ENCODE results near the gene DNAJB11. TPM values are rescaled to one million over a fixed set of nuclear protein-coding genes. Genes with fewer than 3 reads are reported as not detected.

DNAJB11 gene
- total and polyA plus RNA-seq, 2 of the 4 experiments (the other 2 are of a cell fraction), result 27.4 to 48.6 TPM

GRCh38 chr3:186620213-186621092 lies 49.9 kb downstream of the DNAJB11 start:
- Histone ChIP-seq H3K4me1 (ENCODE audit: control insufficient read depth, insufficient read depth, low read length) (no peaks in the 10 kb centered on the region), H2AK5ac (ENCODE audit: low read depth, low read length) (no peak overlapping the region), H3K4ac (ENCODE audit: low read depth, low read length) (no peak overlapping the region), H2AFZ (replicated peaks; ENCODE audit: low read length, poor library complexity) (no peak overlapping the region), H4K8ac (ENCODE audit: low read depth in 2 of 2, low read length in 2 of 2) (no peak overlapping the region), H3K23ac (ENCODE audit: low read depth, low read length) (no peak overlapping the region), H2BK20ac (ENCODE audit: low read depth, low read length) (no peak overlapping the region), H3K36me3 (ENCODE audit: control insufficient read depth, insufficient read depth, low read length) (no peaks in the 10 kb centered on the region), H3K14ac (replicated peaks; ENCODE audit: low read depth, low read length) (no peak overlapping the region), H4K5ac (ENCODE audit: low read depth, low read length) (no peak overlapping the region), H4K91ac (ENCODE audit: insufficient read depth, low read depth, low read length) (no peak overlapping the region), H3K4me3 (ENCODE audit: insufficient read depth, low read depth, low read length) (no peak overlapping the region), H3K56ac (ENCODE audit: extremely low read depth, insufficient read depth, low read length) (no peak overlapping the region), H2BK5ac (ENCODE audit: low read depth, low read length, poor library complexity, severe bottlenecking) (no peak overlapping the region), H3K27me3 (ENCODE audit: control insufficient read depth, insufficient read depth, low read length) (peaks cover 7% of the 10 kb centered on the region), H3K9ac (ENCODE audit: low read depth, low read length) (no peak overlapping the region), H2BK120ac (ENCODE audit: low read depth, low read length) (no peak overlapping the region), H2AK9ac (replicated peaks; ENCODE audit: low read depth, low read length, poor library complexity) (no peak overlapping the region), H4K20me1 (ENCODE audit: insufficient read depth, low read length) (no peaks in the 10 kb centered on the region), H2BK15ac (ENCODE audit: low read depth, low read length) (no peak overlapping the region), H3K9me1 (ENCODE audit: insufficient read depth, low read length) (no peaks in the 10 kb centered on the region), H3K27ac (ENCODE audit: insufficient read depth, low read length) (no peak overlapping the region), H3K79me1 (ENCODE audit: low read depth in 1 of 2, low read length in 2 of 2) (no peaks in the 10 kb centered on the region), H3K18ac (ENCODE audit: low read depth, low read length) (no peak overlapping the region), H3K4me2 (ENCODE audit: low read depth, low read length) (no peak overlapping the region), H3K9me3 (ENCODE audit: control insufficient read depth, insufficient read depth, low read length) (no peaks in the 10 kb centered on the region)
- ChIA-PET CTCF (interaction anchor here (0.6 kb wide), 1 partner anchor 545 kb away, joined by 4 read pairs; no protein-coding TSS in a partner anchor), POLR2A (ENCODE audit: unreplicated experiment) (interaction anchor here (0.5 kb wide), 1 partner anchor 77 kb away, joined by 3 read pairs; no protein-coding TSS in a partner anchor)
- intact Hi-C loops (cut with micrococcal nuclease), result no loop called here
- BruUV-seq (replicated peaks), result no TSS peak
- DNase-seq (no peak), ATAC-seq (ENCODE audit: low read depth) (no peak)
- WGBS, 2 experiments (ENCODE audit: extremely low coverage in 2 of 2, insufficient read length in 1 of 2), result 96% methylated on average over 5 of the region's 17 CpGs; no CpG with 5 or more reads in 1 of the 2 experiments
- dilution Hi-C loops (cut with HindIII; ENCODE audit: low sequenced_read_pairs, unreplicated experiment), result no loop called here
- in situ Hi-C loops (cut with MboI; ENCODE audit: low sequenced_read_pairs), result no loop called here
- no peak for TF ChIP-seq ELK1 (IDR thresholded peaks at IDR 0.05; ENCODE audit: borderline replicate concordance, low read depth, low read length)
- no peak for TF ChIP-seq CEBPB (IDR thresholded peaks at IDR 0.05; ENCODE audit: low read depth, low read length)
- no peak for TF ChIP-seq CTCF (conservative IDR thresholded peaks at IDR 0.05; ENCODE audit: low read depth, low read length)
- no peak for TF ChIP-seq RAD21 (IDR thresholded peaks at IDR 0.05; ENCODE audit: low read length)
- TF ChIP-seq MAZ (IDR thresholded peaks at IDR 0.05; ENCODE audit: borderline replicate concordance, low read depth, low read length), result no peak
- no peak for TF ChIP-seq USF2 (IDR thresholded peaks at IDR 0.05; ENCODE audit: low read depth, low read length)
- TF ChIP-seq MXI1 (IDR thresholded peaks at IDR 0.05; ENCODE audit: borderline replicate concordance, low read depth, low read length), result no peak
- TF ChIP-seq MAFK (IDR thresholded peaks at IDR 0.05; ENCODE audit: low read depth, low read length), result no peak
- TF ChIP-seq POLR2A (IDR thresholded peaks at IDR 0.05; ENCODE audit: low read depth, low read length), result no peak
- no peak for TF ChIP-seq RCOR1 (IDR thresholded peaks at IDR 0.05; ENCODE audit: insufficient replicate concordance, low read length)
- TF ChIP-seq BHLHE40 (IDR thresholded peaks at IDR 0.05; ENCODE audit: low read depth, low read length), result no peak

All from IMR-90 (cell line).